ENCODE measurements around the gene OR4K2. TPM values are rescaled to one million over a fixed set of nuclear protein-coding genes. Genes with fewer than 3 reads are reported as not detected.
"Not testable (repeated sequence)": the region's sequence is repeated elsewhere in the genome, so short reads cannot be mapped to it uniquely, and the experiment has no call there.

Gene OR4K2
- total RNA-seq, 1 experiment from 2014 or later = not detected

GRCh38 chr14:19828314-19828713, 46.6 kb upstream of the OR4K2 start:
- ATAC-seq (no peak), DNase-seq (ENCODE audit: low read depth, low spot score) (no peak)
- ChIA-PET CTCF (no interaction called here), POLR2A (no interaction called here)
- intact Hi-C loops (cut with micrococcal nuclease; ENCODE audit: unreplicated experiment) (no loop called here), in situ Hi-C loops (cut with HindIII; ENCODE audit: low pct_unique_long_range_greater_than_20kb, low sequenced_read_pairs) (no loop called here)
- Histone ChIP-seq H3K4me1 (ENCODE audit: control insufficient read depth, insufficient read depth, low read length) (no peaks in the 10 kb centered on the region), H3K9me3 (ENCODE audit: control insufficient read depth, insufficient read depth, low read depth, low read length) (no peaks in the 10 kb centered on the region), H3K27ac (ENCODE audit: low read length) (no peak overlapping the region), H3K36me3 (ENCODE audit: control insufficient read depth, insufficient read depth, low read length) (no peaks in the 10 kb centered on the region), H3K27me3 (ENCODE audit: control insufficient read depth, insufficient read depth, low read length) (no peaks in the 10 kb centered on the region), H3K4me3 (ENCODE audit: low read depth in 2 of 2, low read length in 2 of 2) (no peak overlapping the region)
- no peak for TF ChIP-seq TCF7L2 (IDR thresholded peaks at IDR 0.05; ENCODE audit: low read depth, low read length)
- TF ChIP-seq, protein P1, sequence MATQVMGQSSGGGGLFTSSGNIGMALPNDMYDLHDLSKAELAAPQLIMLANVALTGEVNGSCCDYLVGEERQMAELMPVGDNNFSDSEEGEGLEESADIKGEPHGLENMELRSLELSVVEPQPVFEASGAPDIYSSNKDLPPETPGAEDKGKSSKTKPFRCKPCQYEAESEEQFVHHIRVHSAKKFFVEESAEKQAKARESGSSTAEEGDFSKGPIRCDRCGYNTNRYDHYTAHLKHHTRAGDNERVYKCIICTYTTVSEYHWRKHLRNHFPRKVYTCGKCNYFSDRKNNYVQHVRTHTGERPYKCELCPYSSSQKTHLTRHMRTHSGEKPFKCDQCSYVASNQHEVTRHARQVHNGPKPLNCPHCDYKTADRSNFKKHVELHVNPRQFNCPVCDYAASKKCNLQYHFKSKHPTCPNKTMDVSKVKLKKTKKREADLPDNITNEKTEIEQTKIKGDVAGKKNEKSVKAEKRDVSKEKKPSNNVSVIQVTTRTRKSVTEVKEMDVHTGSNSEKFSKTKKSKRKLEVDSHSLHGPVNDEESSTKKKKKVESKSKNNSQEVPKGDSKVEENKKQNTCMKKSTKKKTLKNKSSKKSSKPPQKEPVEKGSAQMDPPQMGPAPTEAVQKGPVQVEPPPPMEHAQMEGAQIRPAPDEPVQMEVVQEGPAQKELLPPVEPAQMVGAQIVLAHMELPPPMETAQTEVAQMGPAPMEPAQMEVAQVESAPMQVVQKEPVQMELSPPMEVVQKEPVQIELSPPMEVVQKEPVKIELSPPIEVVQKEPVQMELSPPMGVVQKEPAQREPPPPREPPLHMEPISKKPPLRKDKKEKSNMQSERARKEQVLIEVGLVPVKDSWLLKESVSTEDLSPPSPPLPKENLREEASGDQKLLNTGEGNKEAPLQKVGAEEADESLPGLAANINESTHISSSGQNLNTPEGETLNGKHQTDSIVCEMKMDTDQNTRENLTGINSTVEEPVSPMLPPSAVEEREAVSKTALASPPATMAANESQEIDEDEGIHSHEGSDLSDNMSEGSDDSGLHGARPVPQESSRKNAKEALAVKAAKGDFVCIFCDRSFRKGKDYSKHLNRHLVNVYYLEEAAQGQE (IDR thresholded peaks at IDR 0.05; ENCODE audit: insufficient read depth in 1 of 2, low read depth in 2 of 2, low read length in 1 of 2) = no peak
- no peak for TF ChIP-seq SIN3A (IDR thresholded peaks at IDR 0.05; ENCODE audit: borderline replicate concordance, insufficient read depth, low read depth, low read length)
- TF ChIP-seq POLR2AphosphoS5 (IDR thresholded peaks at IDR 0.05; ENCODE audit: low read depth, low read length) = no peak
- TF ChIP-seq CTCF (IDR thresholded peaks at IDR 0.05) = no peak
- no TSS peak for BruUV-seq (replicated peaks)

DNA sequence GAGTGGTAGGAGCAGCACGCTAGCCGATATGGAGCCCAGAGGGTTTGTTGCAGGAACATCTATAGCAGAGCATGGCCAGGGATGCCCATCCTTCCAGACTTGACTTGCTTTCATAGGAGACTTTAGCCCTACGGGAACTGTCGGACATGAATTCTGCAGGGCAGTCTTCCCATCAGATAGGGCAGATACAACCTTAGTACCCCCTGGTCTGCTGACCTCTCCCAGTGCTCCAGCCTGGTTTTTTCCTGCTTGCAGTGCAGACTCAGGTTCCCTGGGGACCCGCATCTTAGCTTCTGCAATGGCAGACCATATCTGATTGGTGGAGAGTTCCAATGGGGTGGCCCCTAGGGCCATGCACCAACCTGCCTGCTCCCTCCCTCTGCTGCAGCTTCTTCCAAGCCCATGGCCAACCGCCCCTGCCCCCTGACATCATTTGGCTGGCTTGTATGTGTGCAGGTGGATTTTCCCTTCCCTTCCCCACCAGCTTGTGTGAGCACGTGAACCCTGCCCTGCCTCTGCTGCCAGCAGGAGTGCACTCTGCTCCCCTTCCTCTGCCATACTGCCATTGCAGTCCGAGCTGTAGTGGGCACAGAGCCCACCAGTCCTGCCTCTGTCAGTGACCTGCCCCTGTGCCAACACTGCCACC, 40.6 kb upstream of the OR4K2 start:
- H3K27ac ChIP-seq (ENCODE audit: low read length); H3K4me3 ChIP-seq (ENCODE audit: low read depth in 2 of 2, low read length in 2 of 2); POLR2A ChIA-PET; in situ Hi-C loops (cut with HindIII; ENCODE audit: low pct_unique_long_range_greater_than_20kb, low sequenced_read_pairs); DNase-seq (ENCODE audit: low read depth, low spot score); ATAC-seq; H3K4me1 ChIP-seq (ENCODE audit: control insufficient read depth, insufficient read depth, low read length); intact Hi-C loops (cut with micrococcal nuclease; ENCODE audit: unreplicated experiment); H3K9me3 ChIP-seq (ENCODE audit: control insufficient read depth, insufficient read depth, low read depth, low read length); CTCF ChIA-PET; H3K27me3 ChIP-seq (ENCODE audit: control insufficient read depth, insufficient read depth, low read length); H3K36me3 ChIP-seq (ENCODE audit: control insufficient read depth, insufficient read depth, low read length); BruUV-seq (replicated peaks): not testable (repeated sequence)

- in situ Hi-C loops (cut with HindIII; ENCODE audit: low pct_unique_long_range_greater_than_20kb, low sequenced_read_pairs) (no loop called here), intact Hi-C loops (cut with micrococcal nuclease; ENCODE audit: unreplicated experiment) (no loop called here)
- ATAC-seq (no peak), DNase-seq (ENCODE audit: low read depth, low spot score) (no peak)
- TF ChIP-seq TCF7L2 (IDR thresholded peaks at IDR 0.05; ENCODE audit: low read depth, low read length) (no peak), SIN3A (IDR thresholded peaks at IDR 0.05; ENCODE audit: borderline replicate concordance, insufficient read depth, low read depth, low read length) (no peak), CTCF (IDR thresholded peaks at IDR 0.05) (no peak), POLR2AphosphoS5 (IDR thresholded peaks at IDR 0.05; ENCODE audit: low read depth, low read length) (no peak)
- TF ChIP-seq, protein P1 (IDR thresholded peaks at IDR 0.05; ENCODE audit: insufficient read depth in 1 of 2, low read depth in 2 of 2, low read length in 1 of 2) = no peak
- Histone ChIP-seq H3K36me3 (ENCODE audit: control insufficient read depth, insufficient read depth, low read length) (no peaks in the 10 kb centered on the region), H3K4me3 (ENCODE audit: low read depth in 2 of 2, low read length in 2 of 2) (no peak overlapping the region), H3K4me1 (ENCODE audit: control insufficient read depth, insufficient read depth, low read length) (no peaks in the 10 kb centered on the region), H3K27ac (ENCODE audit: low read length) (no peak overlapping the region), H3K9me3 (ENCODE audit: control insufficient read depth, insufficient read depth, low read depth, low read length) (no peaks in the 10 kb centered on the region), H3K27me3 (ENCODE audit: control insufficient read depth, insufficient read depth, low read length) (no peaks in the 10 kb centered on the region)
- no TSS peak for BruUV-seq (replicated peaks)
- ChIA-PET CTCF (no interaction called here), POLR2A (no interaction called here)
Measured at GRCh38 chr14:19838433-19838832, 36.5 kb upstream of the OR4K2 start.

Data from Panc1 (cell line).